OCI-LY3 (cell line): ENCODE results near the gene ZNF362.
"Not testable (repeated sequence)": the region's sequence is repeated elsewhere in the genome, so short reads cannot be mapped to it uniquely, and the experiment has no call there.

Experiments used
- H2AFZ ChIP-seq: fragments of 200-600, 300-600 bp; shearing (Covaris generic); 2 replicates; pipeline ENCODE4 v1.6.0; 2014; ENCODE audit warnings: antibody characterized with exemption, low read depth, low read length
- H3K27ac ChIP-seq: fragments of 200-600, 300-600 bp; sonication (generic); 2 replicates; pipeline ENCODE4 v1.5.1; 2014; ENCODE audit warnings: mild to moderate bottlenecking, low read length, moderate library complexity, mixed read lengths
- H3K27me3 ChIP-seq: fragments of 200-600, 300-600 bp; sonication (generic); 2 replicates; pipeline ENCODE4 v1.6.1; 2014; ENCODE audit warnings: low read depth, low read length, mixed read lengths
- H3K36me3 ChIP-seq: fragments of 200-600, 300-600 bp; sonication (generic); replicated peaks from 2 replicates; pipeline ENCODE3; 2014; ENCODE audit warnings: low read depth, low read length, mixed read lengths
- H3K4me1 ChIP-seq: fragments of 300-600, 200-600 bp; sonication (generic); 2 replicates; pipeline ENCODE4 v1.6.1; 2014; ENCODE audit warnings: low read length, mixed read lengths
- H3K4me2 ChIP-seq: fragments of 200-600, 300-600 bp; sonication (generic); 2 replicates; pipeline ENCODE4 v1.6.1; 2014; ENCODE audit warnings: low read length, mixed read lengths
- H3K4me3 ChIP-seq: fragments of 300-600, 200-600 bp; sonication (generic); 2 replicates; pipeline ENCODE4 v1.5.1; 2014; ENCODE audit warnings: antibody characterized with exemption, mild to moderate bottlenecking, low read length, moderate library complexity
- H3K79me2 ChIP-seq: fragments of 300-600, 200-600 bp; shearing (Covaris generic); 2 replicates; pipeline ENCODE4 v1.6.1; 2014; ENCODE audit warnings: mild to moderate bottlenecking, low read length, mixed read lengths
- H3K9ac ChIP-seq: fragments of 300-600, 200-600 bp; shearing (Covaris generic); 2 replicates; pipeline ENCODE4 v1.6.0; 2014; ENCODE audit warnings: mild to moderate bottlenecking, low read length, moderate library complexity
- H3K9me3 ChIP-seq: fragments of 200-600, 300-600 bp; shearing (Covaris generic); 2 replicates; pipeline ENCODE4 v1.6.1; 2014; ENCODE audit warnings: low read length, mixed read lengths; ENCODE audit not compliant: insufficient read depth
- H4K20me1 ChIP-seq: fragments of 200-600, 300-600 bp; sonication (generic); 2 replicates; pipeline ENCODE4 v1.6.1; 2016; ENCODE audit warnings: low read length, mixed read lengths; ENCODE audit not compliant: insufficient read depth
- CTCF ChIP-seq: fragments of 200-600, 300-600 bp; sonication (generic); IDR thresholded peaks from 2 replicates; pipeline ENCODE4 v1.5.1; 2014; ENCODE audit warnings: antibody characterized with exemption, low read length, low read depth
- EZH2phosphoT487 ChIP-seq: fragments of 200-600 bp; shearing (Covaris generic); IDR thresholded peaks from 2 replicates; pipeline ENCODE4 v1.6.1; 2018; ENCODE audit warnings: antibody characterized with exemption, mixed run types, low read depth

The ZNF362 gene

DNA sequence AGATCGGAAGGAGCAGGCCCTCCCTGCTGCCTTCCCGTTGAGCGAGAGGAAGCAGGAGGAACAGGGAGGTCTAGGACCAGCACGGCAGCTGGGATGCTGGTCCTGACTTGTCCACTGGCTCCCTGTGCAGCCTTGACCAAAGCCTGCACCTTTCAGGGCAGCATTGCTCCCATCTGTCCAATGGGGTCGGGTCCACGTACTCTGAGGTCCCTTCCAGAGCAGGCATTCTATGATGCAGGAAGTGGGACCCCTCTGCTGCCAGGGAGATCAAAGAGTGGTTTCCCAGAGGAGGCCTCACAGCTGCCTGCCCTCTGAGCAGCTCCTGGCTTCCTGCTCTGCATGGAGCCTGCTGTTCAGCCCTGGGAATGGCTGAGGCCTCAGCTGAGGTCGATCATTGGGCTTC is 21.7 kb upstream of the ZNF362 start:
- no peak overlapping the region for H3K27ac ChIP-seq
- H3K4me2 ChIP-seq, result no peak overlapping the region
- H3K4me1 ChIP-seq, result no peaks in the 10 kb centered on the region; the same call in 1 of the 2 replicates
- no peaks in the 10 kb centered on the region for H3K79me2 ChIP-seq
- H4K20me1 ChIP-seq, result no peaks in the 10 kb centered on the region
- H2AFZ ChIP-seq, result no peak overlapping the region
- no peaks in the 10 kb centered on the region for H3K36me3 ChIP-seq
- no peak overlapping the region for H3K4me3 ChIP-seq
- no peaks in the 10 kb centered on the region for H3K9me3 ChIP-seq
- no peak overlapping the region for H3K9ac ChIP-seq
- H3K27me3 ChIP-seq, result no peaks in the 10 kb centered on the region
- TF ChIP-seq EZH2phosphoT487 (no peak), CTCF (no peak)

GRCh38 chr1:33235521-33235920 is 20.8 kb upstream of the ZNF362 start:
- H3K9me3 ChIP-seq, result no peaks in the 10 kb centered on the region
- no peak overlapping the region for H3K4me2 ChIP-seq
- no peak overlapping the region for H3K9ac ChIP-seq
- H3K4me1 ChIP-seq, result no peaks in the 10 kb centered on the region; the same call in 1 of the 2 replicates
- H3K27me3 ChIP-seq, result no peaks in the 10 kb centered on the region
- H3K27ac ChIP-seq, result no peak overlapping the region
- no peaks in the 10 kb centered on the region for H4K20me1 ChIP-seq
- TF ChIP-seq EZH2phosphoT487 (no peak), CTCF (no peak)
- H2AFZ ChIP-seq, result no peak overlapping the region
- no peaks in the 10 kb centered on the region for H3K36me3 ChIP-seq
- H3K79me2 ChIP-seq, result no peaks in the 10 kb centered on the region
- H3K4me3 ChIP-seq, result no peak overlapping the region

- H3K36me3 ChIP-seq, result no peaks in the 10 kb centered on the region
- H3K79me2 ChIP-seq, result no peaks in the 10 kb centered on the region
- H3K9me3 ChIP-seq, result no peaks in the 10 kb centered on the region
- no peak overlapping the region for H3K9ac ChIP-seq
- H3K27ac ChIP-seq, result no peak overlapping the region
- H4K20me1 ChIP-seq, result no peaks in the 10 kb centered on the region
- H2AFZ ChIP-seq, result no peak overlapping the region
- TF ChIP-seq CTCF (no peak), EZH2phosphoT487 (no peak)
- no peak overlapping the region for H3K4me3 ChIP-seq
- no peak overlapping the region for H3K4me2 ChIP-seq
- no peaks in the 10 kb centered on the region; the same call in 1 of the 2 replicates for H3K4me1 ChIP-seq
- H3K27me3 ChIP-seq, result no peaks in the 10 kb centered on the region
Observed at GRCh38 chr1:33236498-33236897, 19.8 kb upstream of the ZNF362 start.

DNA sequence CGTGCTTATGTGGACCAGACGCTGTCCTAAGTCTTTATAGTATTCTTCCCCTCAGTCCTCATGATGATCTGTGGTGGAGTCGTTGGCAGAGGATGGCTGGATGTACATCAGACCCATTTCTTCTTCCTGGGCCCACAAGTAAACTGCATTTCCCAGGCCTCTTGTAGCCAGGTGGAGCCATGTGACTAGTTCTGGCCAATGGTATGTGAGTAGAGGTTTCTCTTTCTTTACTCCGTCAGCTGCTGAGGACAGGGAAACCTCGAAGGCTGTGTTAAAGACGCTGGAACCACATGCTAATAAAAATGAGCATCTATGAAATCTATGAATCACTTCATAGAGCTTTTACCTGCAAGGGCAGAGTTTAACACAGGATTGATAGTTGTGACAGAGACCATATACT is 18.7 kb upstream of the ZNF362 start:
- Histone ChIP-seq H3K27ac (no peak overlapping the region), H3K4me2 (no peak overlapping the region), H3K27me3 (no peaks in the 10 kb centered on the region), H3K4me3 (no peak overlapping the region), H3K9ac (no peak overlapping the region), H3K36me3 (no peaks in the 10 kb centered on the region), H2AFZ (no peak overlapping the region), H3K4me1 (no peaks in the 10 kb centered on the region; the same call in 1 of the 2 replicates), H3K79me2 (no peaks in the 10 kb centered on the region), H4K20me1 (no peaks in the 10 kb centered on the region), H3K9me3 (no peaks in the 10 kb centered on the region)
- TF ChIP-seq CTCF, result no peak
- TF ChIP-seq EZH2phosphoT487, result no peak

GRCh38 chr1:33238194-33238724 is 18.0 kb upstream of the ZNF362 start:
- not testable (repeated sequence) for H4K20me1 ChIP-seq, H3K4me3 ChIP-seq, H3K27ac ChIP-seq, H3K4me1 ChIP-seq, H3K27me3 ChIP-seq, H3K9me3 ChIP-seq, H3K9ac ChIP-seq, H2AFZ ChIP-seq, H3K4me2 ChIP-seq, H3K79me2 ChIP-seq, H3K36me3 ChIP-seq

DNA sequence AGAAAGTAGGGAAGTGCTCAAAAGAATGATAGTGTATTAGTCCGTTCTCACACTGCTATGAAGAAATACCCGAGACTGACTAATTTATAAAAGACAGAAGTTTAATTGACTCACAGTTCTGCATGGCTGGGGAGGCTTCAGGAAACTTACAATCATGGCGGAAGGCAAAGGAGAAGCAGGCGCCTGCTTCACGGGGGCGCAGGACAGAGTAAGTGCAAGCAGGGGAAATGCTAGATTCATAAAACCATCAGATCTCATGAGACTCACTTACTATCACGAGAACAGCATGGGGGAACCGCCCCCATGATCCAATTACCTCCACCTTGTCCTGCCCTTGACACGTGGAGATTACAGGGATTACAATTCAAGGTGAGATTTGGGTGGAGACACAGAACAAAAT is 16.9 kb upstream of the ZNF362 start:
- not testable (repeated sequence) for H3K79me2 ChIP-seq, H4K20me1 ChIP-seq, H3K36me3 ChIP-seq, H3K27me3 ChIP-seq, H3K4me1 ChIP-seq, H3K9me3 ChIP-seq, H3K9ac ChIP-seq, H3K27ac ChIP-seq
- peak overlapping the region; percentile 31 for H3K4me3 ChIP-seq
- H2AFZ ChIP-seq, result peak overlapping the region; percentile 45; the same call in 1 of the 2 replicates
- H3K4me2 ChIP-seq, result peak overlapping the region; percentile 31
